Activated CD4-positive, CD25-positive, alpha-beta regulatory T cell (primary cell): ENCODE measurements around the gene HMCN2.
"Not testable (repeated sequence)": the region's sequence is repeated elsewhere in the genome, so short reads cannot be mapped to it uniquely, and the experiment has no call there.

ENCODE experiments used
- DNase-seq, 4 experiments: peaks; one replicate each; lab custom pipeline; 2025; lab: John Stamatoyannopoulos, UW

Gene HMCN2

DNA sequence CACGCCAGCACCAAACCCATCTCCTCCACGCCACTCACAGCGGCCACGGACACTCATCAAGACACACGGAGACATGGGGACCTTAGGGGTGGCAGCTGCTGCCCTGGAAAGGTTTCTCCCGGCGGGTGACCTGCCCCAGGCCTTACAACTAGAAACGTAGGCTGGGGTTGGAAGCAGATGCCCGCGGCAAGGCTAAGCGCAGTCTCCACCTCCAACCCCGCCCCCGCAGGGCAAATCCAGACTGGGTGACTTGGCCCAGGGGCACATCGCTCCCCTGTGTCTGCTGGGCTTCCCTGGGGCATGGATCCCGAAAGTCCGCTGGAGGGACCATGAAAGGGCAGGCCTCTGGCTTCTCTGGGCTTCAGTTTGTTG is 167.2 kb downstream of the HMCN2 start:
- no peak for DNase-seq

GRCh38 chr9:130433168-130433946 is 167.8 kb downstream of the HMCN2 start:
- DNase-seq: no peak

DNA sequence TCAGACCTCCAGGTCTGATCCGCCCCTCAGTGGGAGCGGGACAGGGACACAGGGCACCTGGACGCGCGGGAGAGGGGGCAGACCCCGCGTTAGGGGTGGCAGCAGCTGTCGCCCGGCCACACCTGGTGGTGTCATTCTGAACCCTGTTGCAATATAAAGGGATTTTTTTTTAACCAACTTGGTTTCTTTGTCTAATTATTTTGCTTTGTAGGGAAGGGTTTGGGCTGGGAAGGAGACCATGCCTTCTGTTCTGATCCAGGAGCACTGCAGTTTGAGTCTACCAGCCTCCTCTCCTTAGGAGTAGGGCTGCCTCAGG is 168.3 kb downstream of the HMCN2 start:
- no peak for DNase-seq

- not testable (repeated sequence) for DNase-seq
These were observed 169.1 kb downstream of the HMCN2 start for GRCh38 chr9:130434656-130435055.

GRCh38 chr9:130437011-130437789 is 171.6 kb downstream of the HMCN2 start:
- DNase-seq: no peak

DNA sequence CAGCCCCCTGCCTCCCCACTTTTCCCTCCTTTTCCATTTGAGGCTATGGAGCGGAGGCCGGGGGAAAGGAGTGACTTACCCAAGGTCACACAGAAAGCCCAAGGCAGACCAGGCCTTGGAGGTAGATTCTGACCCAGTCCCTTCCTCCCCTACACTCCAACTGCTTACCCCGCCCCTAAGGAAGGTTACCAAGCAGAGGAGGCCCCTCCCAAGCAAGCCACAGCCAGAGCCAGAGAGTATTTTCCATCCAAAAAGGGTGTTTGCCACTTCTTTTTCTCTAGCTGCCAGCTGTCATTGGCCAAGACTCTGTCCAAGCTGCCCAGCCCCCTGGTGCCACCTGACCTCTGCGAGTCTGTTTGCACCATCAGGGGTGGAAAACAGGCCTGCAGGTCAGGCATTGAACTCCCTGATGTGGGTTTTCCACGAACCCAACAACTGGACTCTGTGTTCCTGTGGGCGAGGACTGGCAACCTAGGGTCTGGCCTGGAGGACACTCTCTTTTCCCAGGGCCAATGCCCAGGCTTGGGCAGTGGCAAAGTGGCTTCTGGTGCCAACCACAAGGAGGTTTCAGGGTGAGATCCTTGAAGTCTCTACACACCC is 172.9 kb downstream of the HMCN2 start:
- DNase-seq: no peak

DNA sequence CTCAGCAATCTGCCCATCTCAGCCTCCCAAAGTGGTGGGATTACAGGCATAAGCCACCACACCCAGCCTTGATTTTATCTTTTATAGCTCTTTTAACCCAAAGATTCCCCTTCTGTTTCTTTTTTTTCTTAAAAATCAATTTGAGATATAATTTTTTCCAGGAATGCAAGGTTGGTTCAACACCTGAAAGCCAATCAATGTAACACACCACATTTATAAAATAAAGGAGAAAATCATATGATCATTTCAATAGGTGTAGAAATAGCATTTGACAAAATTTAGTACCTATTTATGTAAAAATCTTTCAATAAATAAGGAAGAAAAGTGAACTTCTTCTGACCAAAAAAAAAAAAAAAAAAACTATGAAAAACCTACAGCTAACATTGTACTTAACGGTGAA is 175.5 kb downstream of the HMCN2 start:
- DNase-seq: no peak

GRCh38 chr9:130442746-130443455 is 177.3 kb downstream of the HMCN2 start:
- DNase-seq: no peak

DNA sequence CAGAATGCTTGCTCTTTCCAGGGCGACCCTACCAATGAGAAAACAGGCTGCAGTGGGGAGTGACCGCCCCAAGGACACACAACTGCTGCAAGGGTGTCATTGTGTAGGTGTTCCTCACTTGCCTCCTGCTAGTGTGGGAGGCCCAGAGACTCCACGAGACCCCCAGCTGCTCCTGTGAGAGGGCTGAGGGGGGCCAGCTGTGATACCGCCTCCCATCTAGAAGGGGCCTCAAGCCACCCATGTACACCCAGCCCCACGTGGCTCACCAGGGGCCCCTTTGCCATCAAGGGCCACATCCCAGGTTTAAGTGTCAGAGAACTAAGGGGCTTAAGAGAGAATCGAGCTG is 177.9 kb downstream of the HMCN2 start:
- no peak for DNase-seq

DNA sequence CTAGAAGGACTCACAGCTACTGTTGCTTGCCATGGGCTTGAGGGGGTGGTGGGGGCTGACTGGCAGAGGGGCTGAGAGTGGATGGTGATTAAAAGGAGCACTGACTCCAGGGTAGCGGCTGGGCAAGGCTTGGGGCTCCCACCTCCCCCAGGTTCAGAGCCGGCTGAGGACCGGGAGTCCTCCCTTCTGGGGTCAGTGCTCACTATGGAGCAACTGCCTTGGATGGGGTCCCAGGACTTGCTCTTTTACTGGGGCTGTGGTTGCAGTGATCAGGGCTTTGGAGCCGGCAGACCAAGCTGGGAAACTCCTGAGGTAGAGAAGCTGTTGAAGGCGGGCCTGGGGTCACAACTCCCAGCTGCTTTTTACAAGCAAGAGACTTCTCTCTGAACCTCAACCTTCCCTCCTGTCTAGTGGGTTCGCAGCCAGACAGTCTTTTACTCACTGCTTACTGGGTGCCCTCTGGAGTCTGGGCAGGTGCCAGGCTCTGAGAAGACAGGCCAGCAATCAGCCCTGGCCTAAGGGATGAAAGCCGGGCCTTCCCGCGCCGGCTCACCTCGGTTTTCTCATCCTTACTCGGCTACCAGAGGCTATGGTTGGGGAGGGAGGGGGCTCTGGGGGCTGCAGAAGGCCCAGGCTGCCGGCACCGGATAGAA is 178.4 kb downstream of the HMCN2 start:
- DNase-seq: no peak

DNA sequence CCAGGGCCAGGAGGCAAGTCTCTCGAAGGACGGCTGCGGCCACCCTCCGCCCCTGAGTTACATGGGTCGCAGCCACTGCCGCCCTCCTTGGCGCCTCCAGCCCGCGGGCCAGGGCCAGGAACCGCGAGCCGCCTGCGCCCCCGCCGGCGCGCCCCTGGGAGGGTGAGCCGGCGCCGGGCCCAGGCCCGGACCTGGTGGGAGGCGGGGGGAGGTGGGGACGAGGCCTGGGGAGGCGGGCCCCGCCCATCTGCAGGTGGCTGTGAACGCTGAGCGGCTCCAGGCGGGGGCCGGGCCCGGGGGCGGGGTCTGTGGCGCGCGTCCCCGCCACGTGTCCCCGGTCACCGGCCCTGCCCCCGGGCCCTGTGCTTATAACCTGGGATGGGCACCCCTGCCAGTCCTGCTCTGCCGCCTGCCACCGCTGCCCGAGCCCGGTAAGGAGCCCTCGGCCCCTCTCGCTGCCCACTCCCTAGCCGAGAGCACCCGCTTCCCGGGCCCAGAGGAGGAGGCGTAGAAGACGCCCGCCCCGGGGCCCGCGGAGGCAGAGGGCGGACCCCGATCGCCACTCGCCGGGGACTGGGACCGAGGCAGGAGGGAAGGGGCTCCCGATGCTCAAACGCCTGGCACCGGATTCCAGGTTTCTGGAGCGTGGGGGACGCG is 179.1 kb downstream of the HMCN2 start, which contains the start of gene ASS1:
TSS of gene ASS1 (plus strand) at position 397 of the 657 bp plus-strand sequence. CDS start 7,268 bp downstream, outside the sequence.
- DNase-seq: no peak

- DNase-seq: no peak
These were observed 179.9 kb downstream of the HMCN2 start for GRCh38 chr9:130445268-130445983.

DNA sequence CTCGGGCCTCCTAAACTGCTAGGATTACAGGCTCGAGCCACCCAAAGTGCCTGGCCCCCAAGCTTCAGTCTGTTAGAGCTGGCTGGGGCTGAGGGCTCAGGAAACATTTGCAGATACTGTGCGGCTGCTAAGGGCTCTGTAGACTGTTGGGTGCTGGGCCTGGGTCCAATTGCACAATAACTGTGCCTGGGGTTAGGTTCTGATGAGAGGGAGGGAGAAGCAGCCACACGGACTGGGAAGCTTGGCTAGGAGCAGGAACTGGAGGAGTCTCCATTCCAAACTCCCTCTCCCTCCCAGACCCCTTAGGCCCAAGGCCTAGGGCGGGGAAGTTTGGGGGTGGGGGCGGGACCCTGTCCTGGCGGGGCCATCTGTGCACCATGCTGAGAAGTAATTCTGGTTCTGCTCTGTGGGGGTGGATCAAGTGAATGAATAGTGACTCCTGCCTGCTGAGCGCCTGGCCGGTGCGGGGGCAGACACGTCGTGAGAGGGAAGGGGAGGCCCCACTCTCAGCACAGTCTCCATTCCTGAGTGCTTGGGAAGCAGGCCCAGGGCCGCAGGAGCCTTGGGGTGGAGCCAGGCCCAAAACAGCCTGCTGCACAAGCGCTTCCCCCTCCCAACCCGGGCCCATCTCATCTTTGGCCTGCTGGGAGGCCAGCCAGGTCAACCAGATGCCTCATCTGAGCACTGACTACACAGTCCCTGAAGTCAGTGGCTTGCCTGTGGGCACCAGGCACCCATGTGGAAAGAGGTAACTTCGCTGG is 180.7 kb downstream of the HMCN2 start:
- no peak for DNase-seq

DNA sequence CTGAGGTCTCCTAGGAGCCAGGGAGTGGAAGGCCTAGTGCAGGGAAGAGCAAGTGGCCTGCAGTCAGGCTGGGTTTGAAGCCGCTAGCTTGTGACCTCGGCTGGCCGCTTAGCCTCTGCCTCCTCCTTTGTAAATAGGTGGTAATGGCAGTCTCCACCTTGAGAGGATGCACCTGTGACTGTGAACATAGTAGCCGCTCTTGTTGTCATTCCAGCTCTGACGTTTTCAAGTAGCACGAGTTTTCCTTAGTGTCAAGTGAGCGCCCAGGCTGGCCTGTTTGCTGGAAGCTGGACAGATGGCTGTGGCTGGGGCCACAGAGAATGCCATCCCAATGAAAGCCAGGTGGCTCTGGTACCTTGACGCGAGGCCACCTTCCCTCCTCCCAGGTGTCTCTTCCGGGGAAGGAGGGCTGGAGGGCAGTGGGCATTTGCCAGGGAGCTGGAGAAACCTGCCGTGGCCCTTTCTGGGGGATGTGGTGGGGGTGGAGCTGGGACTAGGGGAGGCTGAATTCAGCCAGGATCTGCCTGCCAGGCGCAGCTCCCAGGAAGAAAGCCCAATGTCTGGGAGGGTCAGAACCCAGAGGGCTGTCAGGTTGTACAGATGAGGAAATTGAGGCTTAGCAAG is 181.7 kb downstream of the HMCN2 start:
- DNase-seq: no peak

- no peak for DNase-seq
These were observed 182.6 kb downstream of the HMCN2 start for GRCh38 chr9:130448035-130448624.

DNA sequence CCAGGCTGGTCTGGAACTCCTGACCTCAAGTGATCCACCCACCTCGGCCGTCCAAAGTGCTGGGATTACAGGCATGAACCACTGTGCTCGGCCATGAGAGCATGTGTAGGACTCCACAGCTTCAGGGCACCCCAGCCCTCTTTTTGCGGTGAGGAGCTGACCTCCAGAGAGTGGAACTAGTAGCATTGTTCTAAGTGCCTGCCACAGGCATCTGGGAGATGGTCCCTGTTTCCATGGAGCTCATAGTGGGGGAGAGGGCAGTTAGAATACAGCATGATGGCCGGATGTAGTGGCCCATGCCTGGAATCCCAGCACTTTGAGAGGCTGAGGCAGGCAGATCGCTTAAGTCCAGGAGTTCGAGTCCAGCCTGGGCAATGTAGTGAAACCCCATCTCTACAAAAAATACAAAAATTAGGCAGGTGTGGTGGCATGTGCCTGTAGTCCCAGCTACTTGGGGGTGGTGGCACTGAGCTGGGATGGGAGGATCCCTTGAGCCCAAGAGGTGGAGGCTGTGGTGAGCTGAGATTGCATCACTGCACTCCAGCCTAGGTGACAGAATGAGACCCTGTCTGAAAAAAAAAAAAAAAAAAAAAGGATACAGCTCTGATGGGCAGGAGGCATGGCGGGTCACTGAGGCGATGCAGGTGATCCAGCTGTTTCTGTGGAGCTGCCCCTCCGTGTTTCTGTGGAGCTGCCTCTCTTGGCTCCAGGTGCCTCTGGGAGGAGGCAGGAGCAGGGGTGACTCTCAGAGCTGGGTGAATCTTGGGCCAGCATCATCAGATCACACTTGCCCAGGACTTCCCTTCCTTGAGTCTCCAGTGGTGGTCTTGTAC is 183.4 kb downstream of the HMCN2 start:
- no peak for DNase-seq

DNA sequence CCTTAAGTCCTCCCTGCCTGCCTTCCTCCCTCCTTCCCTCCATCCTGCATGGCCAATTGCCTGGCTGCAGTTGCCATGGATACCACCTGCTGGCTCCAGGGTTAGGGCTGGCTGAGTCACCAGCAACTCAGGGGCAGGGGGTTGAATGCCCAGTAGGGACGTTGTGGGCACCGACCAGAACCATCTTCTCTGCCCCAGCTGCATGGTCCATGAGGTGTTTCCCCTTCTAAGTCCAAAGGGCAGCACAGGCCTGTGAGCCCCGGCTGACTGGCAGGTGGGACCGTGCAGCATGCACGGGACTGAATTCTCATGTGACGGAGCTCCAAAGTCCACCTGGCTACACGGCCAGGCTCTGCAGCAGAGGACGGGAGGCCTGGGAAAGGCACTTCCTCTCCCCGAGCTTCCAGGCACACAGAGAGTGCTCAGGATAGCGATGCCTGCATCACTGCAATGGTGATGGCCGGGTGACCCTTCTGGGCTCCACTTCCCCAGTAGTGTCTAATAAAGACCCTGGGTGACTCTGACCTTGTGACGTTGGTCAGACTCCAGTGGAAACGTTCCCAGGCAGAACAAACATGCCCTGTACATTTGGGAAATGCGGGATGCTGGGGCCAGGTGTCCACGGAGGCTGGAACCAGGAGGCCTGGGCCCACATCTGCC is 184.9 kb downstream of the HMCN2 start:
- DNase-seq: no peak

DNA sequence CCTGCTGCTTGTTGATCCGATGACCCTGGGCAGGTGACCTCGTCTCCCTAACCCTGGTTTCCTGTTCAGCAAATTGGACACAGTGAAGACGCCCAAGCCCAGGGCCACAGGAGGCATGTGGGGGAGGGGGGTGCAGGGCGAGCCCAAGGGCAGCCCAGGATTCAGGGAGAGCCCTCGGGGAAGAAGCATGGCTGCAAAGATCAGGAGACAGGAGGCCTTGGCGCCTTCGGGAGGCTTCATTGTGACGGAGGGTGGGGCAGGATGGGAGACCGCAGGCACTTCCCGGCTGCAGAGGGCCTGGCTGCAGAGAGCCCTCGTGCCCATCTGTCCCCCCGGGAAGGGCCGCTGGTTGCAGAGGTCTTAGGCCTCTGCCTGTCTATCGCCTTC is 185.4 kb downstream of the HMCN2 start:
- no peak for DNase-seq
